GM12891 (cell line): Measurements from ENCODE around the gene RAP1B.

Source experiments
- POLR2A ChIP-seq: IDR thresholded peaks from 2 replicates; pipeline ENCODE4 v1.6.1; 2011; ENCODE audit warnings: low read depth, low read length, control low read depth
- POLR2AphosphoS5 ChIP-seq: IDR thresholded peaks from 2 replicates; pipeline ENCODE4 v1.6.1; 2011; ENCODE audit warnings: low read depth, low read length, control low read depth
- POU2F2 ChIP-seq: IDR thresholded peaks from 2 replicates; pipeline ENCODE4 v1.6.1; 2011; ENCODE audit warnings: low read depth, mild to moderate bottlenecking, control low read depth, low read length, moderate library complexity
- SPI1 ChIP-seq: IDR thresholded peaks from 2 replicates; pipeline ENCODE4 v1.6.1; 2011; ENCODE audit warnings: low read depth, low read length, control low read depth
- TAF1 ChIP-seq: IDR thresholded peaks from 2 replicates; pipeline ENCODE4 v1.6.1; 2011; ENCODE audit warnings: low read depth, low read length, control low read depth

GRCh38 chr12:68673788-68674187, 63.1 kb downstream of the RAP1B start:
- TF ChIP-seq POLR2AphosphoS5: no peak
- TF ChIP-seq POLR2A: no peak
- no peak for TF ChIP-seq TAF1
- no peak for TF ChIP-seq SPI1
- TF ChIP-seq POU2F2: no peak
